Natural killer cell (primary cell): Measurements from ENCODE around the gene WDR53. TPM values are rescaled to one million over a fixed set of nuclear protein-coding genes. Genes with fewer than 3 reads are reported as not detected.
A peak's percentile ranks its signal among the peaks of the same experiment; 100 is the strongest.
"Not testable (repeated sequence)": the region's sequence is repeated elsewhere in the genome, so short reads cannot be mapped to it uniquely, and the experiment has no call there.

Experiments
- ATAC-seq, 3 donors: fragments of 150-1000 bp in 2 of 3; fragments of 200-7000 bp in 1 of 3; cut with Tn5 transposase; 1 replicate in 1 of 3; 2 replicates in 2 of 3; pipeline ENCODE4 v1.10.0; 2021; ENCODE audit warnings: mild to moderate bottlenecking in 2 of 3, moderate library complexity in 2 of 3
- DNase-seq, 2 donors: peaks; one replicate each; pipeline versions ENCODE4 v3.0.0 to v3.0.0-alpha.2; 2013 to 2021; ENCODE audit warnings: mixed read lengths in 1 of 2
- H3K27ac ChIP-seq: one replicate; pipeline ENCODE4 v1.5.1; 2013; ENCODE audit warnings: mild to moderate bottlenecking, low read length
- H3K27me3 ChIP-seq: one replicate; pipeline ENCODE4 v1.6.1; 2013; ENCODE audit warnings: low read length; ENCODE audit not compliant: control insufficient read depth, insufficient read depth
- H3K36me3 ChIP-seq: one replicate; pipeline ENCODE4 v1.6.1; 2013; ENCODE audit warnings: low read length; ENCODE audit not compliant: control insufficient read depth, insufficient read depth
- H3K4me1 ChIP-seq: one replicate; pipeline ENCODE4 v1.6.1; 2013; ENCODE audit warnings: low read length; ENCODE audit not compliant: control insufficient read depth, insufficient read depth
- H3K4me3 ChIP-seq: one replicate; pipeline ENCODE4 v1.5.1; 2013; ENCODE audit warnings: low read length
- H3K9me3 ChIP-seq: one replicate; pipeline ENCODE4 v1.6.1; 2013; ENCODE audit warnings: low read length; ENCODE audit not compliant: control insufficient read depth, insufficient read depth
- H3K27ac Mint-ChIP-seq, 2 donors: one replicate each; pipeline ENCODE4 v1.8.0; 2022; ENCODE audit warnings: mild to moderate bottlenecking in 2 of 2, mixed read lengths in 2 of 2, moderate library complexity in 1 of 2
- H3K27me3 Mint-ChIP-seq, 2 donors: one replicate each; pipeline ENCODE4 v1.8.0; 2022; ENCODE audit warnings: low read depth in 2 of 2, mixed read lengths in 2 of 2
- H3K36me3 Mint-ChIP-seq: one replicate; pipeline ENCODE4 v1.8.0; 2022; ENCODE audit warnings: mixed read lengths
- H3K4me1 Mint-ChIP-seq, 2 donors: one replicate each; pipeline ENCODE4 v1.8.0; 2022; ENCODE audit warnings: mixed read lengths in 2 of 2
- H3K4me3 Mint-ChIP-seq: one replicate; pipeline ENCODE4 v1.8.0; 2022; ENCODE audit warnings: mild to moderate bottlenecking, moderate library complexity, mixed read lengths
- H3K9me3 Mint-ChIP-seq, 2 donors: one replicate each; pipeline ENCODE4 v1.8.0; 2022; ENCODE audit warnings: mixed read lengths in 2 of 2
- CTCF ChIP-seq: fragments of 200-600 bp; IDR thresholded peaks from one replicate; pipeline ENCODE4 v1.8.0; 2022; ENCODE audit warnings: antibody characterized with exemption
- WGBS: methylation state at CpG from one replicate; pipeline ENCODE4 v1.1.7; 2013; ENCODE audit warnings: missing lambda C conversion rate; ENCODE audit not compliant: insufficient coverage; 5-methylcytosine and 5-hydroxymethylcytosine counted together
- intact Hi-C: fragments of 100-400 bp; cut with micrococcal nuclease; formaldehyde crosslinking; loops from one replicate; pipeline ENCODE4 v1.14.2; 2022
- total RNA-seq, 4 donors: library from RNA; stranded (reverse); fragments of 120-200 nt in 1 of 4; gene quantifications; one replicate each; pipeline versions ENCODE4 v1.2.3 to v1.2.4, GENCODE V29; 2013 to 2022

The WDR53 gene
- total RNA-seq = 10 to 100 TPM; 13.5 to 16.2 (median 14.7) TPM
- total RNA-seq (2013) = 19.4 TPM

- TF ChIP-seq CTCF = no peak
- intact Hi-C loops = loop anchor here (1.0 to 5.0 kb wide), 4 partner anchors 64 to 374 kb away; partner anchors contain the start of genes CEP19, NCBP2, PIGX and SENP5
- Histone ChIP-seq H3K4me3 (peak within 1 kb of the TSS; percentile 76), H3K27me3 (no peaks in the 10 kb centered on the region), H3K27ac (peak within 1 kb of the TSS; percentile 84), H3K9me3 (no peaks in the 10 kb centered on the region), H3K36me3 (no peaks in the 10 kb centered on the region), H3K4me1 (peaks cover 19% of the 10 kb centered on the region)
- Mint-ChIP-seq H3K4me1 (peaks cover 19 to 27% of the 10 kb centered on the region in 2 donors), H3K9me3 (no peaks in the 10 kb centered on the region), H3K27ac (peak within 1 kb of the TSS; percentile 88 to 92), H3K36me3 (no peaks in the 10 kb centered on the region), H3K27me3 (no peaks in the 10 kb centered on the region), H3K4me3 (peak within 1 kb of the TSS; percentile 90)
- peak; percentile 89 to 96 (median 90) for ATAC-seq
- under 1% methylated on average over 87 of the region's 87 CpGs for WGBS
- DNase-seq = peak; percentile 95 to 98
Observed at GRCh38 chr3:196568246-196569002, at the start of gene WDR53, which contains the start of gene FBXO45. Gene WDR53 (minus strand): TSS chr3:196568554. CDS start chr3:196561475, 7,079 bp downstream. Gene FBXO45 (plus strand): TSS chr3:196568660. CDS start chr3:196568985, 325 bp downstream.

- ATAC-seq = no peak
- H3K4me1 ChIP-seq = peaks cover 29% of the 10 kb centered on the region
- no peaks in the 10 kb centered on the region for H3K27me3 ChIP-seq
- WGBS = 56% methylated on average over 5 of the region's 5 CpGs
- Mint-ChIP-seq H3K27ac (no peak overlapping the region), H3K27me3 (no peaks in the 10 kb centered on the region), H3K36me3 (no peaks in the 10 kb centered on the region), H3K4me1 (peaks cover 32 to 33% of the 10 kb centered on the region in 2 donors), H3K4me3 (no peak overlapping the region), H3K9me3 (no peaks in the 10 kb centered on the region)
- no peaks in the 10 kb centered on the region for H3K9me3 ChIP-seq
- intact Hi-C loops = no loop called here
- no peaks in the 10 kb centered on the region for H3K36me3 ChIP-seq
- DNase-seq = no peak
- H3K27ac ChIP-seq = no peak overlapping the region
- H3K4me3 ChIP-seq = no peak overlapping the region
- TF ChIP-seq CTCF = no peak
Observed at GRCh38 chr3:196617256-196617655, 48.9 kb upstream of the WDR53 start.

GRCh38 chr3:196615234-196615633 lies 46.9 kb upstream of the WDR53 start:
- H3K9me3 ChIP-seq, DNase-seq, H3K36me3 ChIP-seq, H3K27ac ChIP-seq, H3K27me3 Mint-ChIP-seq, H3K36me3 Mint-ChIP-seq, H3K27ac Mint-ChIP-seq, intact Hi-C loops, H3K4me3 ChIP-seq, H3K4me3 Mint-ChIP-seq, H3K27me3 ChIP-seq, ATAC-seq, H3K9me3 Mint-ChIP-seq: not testable (repeated sequence)
- 97% methylated on average over 3 of the region's 6 CpGs for WGBS
- H3K4me1 ChIP-seq = peaks cover 42% of the 10 kb centered on the region
- peaks cover 38 to 45% of the 10 kb centered on the region in 2 donors for H3K4me1 Mint-ChIP-seq

GRCh38 chr3:196611761-196612483 lies 43.6 kb upstream of the WDR53 start:
- WGBS = 40% methylated on average over 9 of the region's 10 CpGs
- no peak for TF ChIP-seq CTCF
- DNase-seq (peak in 1 of 2 donors; percentile 46), ATAC-seq (no peak)
- Histone ChIP-seq H3K27me3 (no peaks in the 10 kb centered on the region), H3K9me3 (no peaks in the 10 kb centered on the region), H3K36me3 (no peaks in the 10 kb centered on the region), H3K4me3 (no peak overlapping the region), H3K4me1 (peaks cover 47% of the 10 kb centered on the region), H3K27ac (no peak overlapping the region)
- Mint-ChIP-seq H3K36me3 (no peaks in the 10 kb centered on the region), H3K27ac (peak overlapping the region; percentile 70 to 79), H3K4me1 (peaks cover 43 to 45% of the 10 kb centered on the region in 2 donors), H3K9me3 (no peaks in the 10 kb centered on the region), H3K27me3 (no peaks in the 10 kb centered on the region), H3K4me3 (peak overlapping the region; percentile 65)
- intact Hi-C loops = loop anchor here (2.0 kb wide), 1 partner anchor 29 kb away; no protein-coding TSS in a partner anchor
